GM10266 (cell line): Measurements from ENCODE around the gene SEC22A.

Experiments
- DNase-seq: peaks from one replicate; pipeline ENCODE4 v3.0.0; 2012; ENCODE audit errors: extremely low spot score
- TF ChIP-seq, protein P1 (sequence below): IDR thresholded peaks from 2 replicates; pipeline ENCODE4 v1.5.1; 2012; ENCODE audit warnings: mild to moderate bottlenecking, low read depth; ENCODE audit not compliant: control insufficient read depth, insufficient read depth; ENCODE audit errors: missing control alignments

SEC22A gene

DNA sequence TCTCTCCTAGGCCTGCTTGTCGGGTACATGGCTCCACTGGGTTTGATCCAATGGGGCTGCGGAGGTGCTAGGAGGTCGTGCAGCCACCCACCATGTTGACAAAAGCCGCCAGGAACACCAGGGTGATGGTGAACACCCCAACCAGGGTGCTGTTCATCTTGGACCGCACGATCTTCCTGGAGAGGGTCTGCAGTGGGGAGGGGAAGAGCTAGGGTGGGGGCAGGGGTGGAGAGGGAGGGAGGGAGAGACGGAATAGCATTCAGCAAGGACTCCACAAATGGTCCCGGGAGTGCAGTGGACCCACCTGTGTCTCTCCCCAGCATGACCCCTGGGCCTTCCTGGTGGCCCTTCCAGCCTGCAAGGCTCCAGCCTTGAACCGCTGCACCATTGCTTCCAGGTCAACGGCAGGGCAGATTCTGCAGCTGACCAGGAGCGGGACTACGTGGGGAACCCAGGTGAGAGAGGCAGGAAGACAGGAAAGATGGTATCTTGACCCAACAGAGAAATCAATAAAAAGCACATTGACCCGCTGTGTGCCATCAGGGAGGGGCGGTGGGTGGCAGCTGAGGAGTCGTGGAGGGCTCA lies 102.3 kb downstream of the SEC22A start:
- TF ChIP-seq, protein P1, sequence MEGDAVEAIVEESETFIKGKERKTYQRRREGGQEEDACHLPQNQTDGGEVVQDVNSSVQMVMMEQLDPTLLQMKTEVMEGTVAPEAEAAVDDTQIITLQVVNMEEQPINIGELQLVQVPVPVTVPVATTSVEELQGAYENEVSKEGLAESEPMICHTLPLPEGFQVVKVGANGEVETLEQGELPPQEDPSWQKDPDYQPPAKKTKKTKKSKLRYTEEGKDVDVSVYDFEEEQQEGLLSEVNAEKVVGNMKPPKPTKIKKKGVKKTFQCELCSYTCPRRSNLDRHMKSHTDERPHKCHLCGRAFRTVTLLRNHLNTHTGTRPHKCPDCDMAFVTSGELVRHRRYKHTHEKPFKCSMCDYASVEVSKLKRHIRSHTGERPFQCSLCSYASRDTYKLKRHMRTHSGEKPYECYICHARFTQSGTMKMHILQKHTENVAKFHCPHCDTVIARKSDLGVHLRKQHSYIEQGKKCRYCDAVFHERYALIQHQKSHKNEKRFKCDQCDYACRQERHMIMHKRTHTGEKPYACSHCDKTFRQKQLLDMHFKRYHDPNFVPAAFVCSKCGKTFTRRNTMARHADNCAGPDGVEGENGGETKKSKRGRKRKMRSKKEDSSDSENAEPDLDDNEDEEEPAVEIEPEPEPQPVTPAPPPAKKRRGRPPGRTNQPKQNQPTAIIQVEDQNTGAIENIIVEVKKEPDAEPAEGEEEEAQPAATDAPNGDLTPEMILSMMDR = no peak
- DNase-seq = no peak

DNA sequence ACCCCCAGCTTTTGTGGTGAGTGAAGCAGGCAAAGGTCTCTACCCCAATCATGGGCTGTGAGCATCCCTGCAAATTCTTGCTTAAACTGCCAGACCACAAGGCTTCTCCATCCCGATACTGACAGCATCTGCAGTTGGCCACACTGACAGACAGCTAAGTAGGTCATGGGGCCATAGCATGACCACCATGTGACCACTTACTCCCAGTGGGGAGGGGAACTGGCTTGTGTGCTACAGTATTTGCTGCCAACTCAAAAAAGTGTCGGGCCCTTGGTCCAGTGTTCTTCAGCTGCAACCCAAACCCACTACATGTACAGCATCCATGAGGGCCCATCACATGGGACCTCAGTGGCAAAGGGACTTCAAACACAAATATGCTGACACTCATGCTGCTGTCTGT lies 103.4 kb downstream of the SEC22A start:
- TF ChIP-seq, protein P1 = no peak
- DNase-seq = no peak

DNA sequence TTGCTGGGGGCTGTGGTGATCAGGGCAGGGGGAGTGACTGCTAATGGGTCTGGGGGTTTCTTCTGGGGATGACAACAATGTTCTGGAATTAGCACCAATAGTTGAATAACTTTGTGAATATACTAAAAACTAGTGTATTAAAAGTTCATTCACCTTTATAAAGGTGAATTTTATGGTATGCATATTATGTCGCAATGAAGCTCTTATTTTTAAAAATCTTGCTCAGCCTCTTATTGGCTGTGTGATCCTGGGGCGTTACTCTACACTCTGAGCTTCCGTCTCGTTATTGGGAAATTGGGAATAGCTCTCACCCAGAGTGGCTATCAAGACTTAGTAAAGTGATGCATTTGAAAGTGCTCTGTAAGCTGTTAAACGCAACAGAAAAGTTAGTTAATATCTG lies 105.3 kb downstream of the SEC22A start:
- DNase-seq = no peak
- TF ChIP-seq, protein P1 = no peak

GRCh38 chr3:123310186-123310585 lies 108.4 kb downstream of the SEC22A start:
- no peak for DNase-seq
- TF ChIP-seq, protein P1 = no peak

- no peak for DNase-seq
- TF ChIP-seq, protein P1 = no peak
These were observed 109.0 kb downstream of the SEC22A start for GRCh38 chr3:123310741-123311140.

GRCh38 chr3:123311201-123311600 lies 109.5 kb downstream of the SEC22A start:
- DNase-seq = no peak
- TF ChIP-seq, protein P1 = no peak

DNA sequence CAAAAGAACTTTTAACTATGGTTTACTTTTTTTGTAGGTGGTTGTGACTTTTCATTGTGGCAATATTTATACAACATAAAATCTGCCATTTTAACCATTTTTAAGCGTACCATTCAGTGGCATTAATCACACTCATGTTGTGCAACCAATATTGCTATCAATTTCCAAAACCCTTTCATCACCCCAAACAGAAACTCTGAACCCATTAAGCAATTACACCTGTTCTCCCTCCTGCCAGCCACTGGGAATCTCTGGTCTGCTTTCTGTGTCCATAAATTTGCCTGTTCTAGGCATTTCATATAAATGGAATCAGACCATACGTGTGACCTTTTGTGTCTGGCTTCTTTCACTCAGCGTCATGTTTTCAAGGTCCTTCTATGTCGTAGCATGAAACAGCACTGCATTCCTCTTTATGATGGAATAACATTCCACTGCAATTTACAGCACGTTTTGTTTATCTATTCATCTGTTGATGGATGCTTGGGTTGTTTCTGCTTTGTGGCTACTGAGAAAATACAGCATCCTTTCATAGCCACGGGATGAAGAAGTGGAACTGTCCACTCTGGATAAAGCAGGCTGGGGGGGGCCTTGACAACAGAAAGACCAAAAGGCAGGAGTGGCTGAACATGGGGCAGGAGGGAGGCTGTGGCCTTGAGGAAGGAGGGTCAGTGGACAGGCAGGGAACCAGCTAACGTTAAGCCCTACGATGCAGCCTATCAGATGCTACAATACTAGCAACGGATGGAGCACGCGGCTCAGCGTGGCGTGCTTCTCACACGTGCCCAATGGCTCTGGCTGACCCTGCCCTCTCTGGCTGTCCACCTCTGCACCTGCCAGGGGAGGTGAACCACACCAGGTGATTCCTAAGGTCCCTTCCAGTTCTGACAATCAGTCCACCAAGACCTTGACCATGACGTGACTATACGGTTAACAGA lies 110.9 kb downstream of the SEC22A start:
- TF ChIP-seq, protein P1 = no peak
- DNase-seq = no peak
